HG03045 (cell line): ENCODE data around the gene RBM38.

Experiments
- ATAC-seq: cut with Tn5 transposase; IDR thresholded peaks from one replicate; pipeline ENCODE4 v1.9.1; 2021; ENCODE audit warnings: mild to moderate bottlenecking, moderate library complexity; ENCODE audit not compliant: unreplicated experiment

The RBM38 gene

DNA sequence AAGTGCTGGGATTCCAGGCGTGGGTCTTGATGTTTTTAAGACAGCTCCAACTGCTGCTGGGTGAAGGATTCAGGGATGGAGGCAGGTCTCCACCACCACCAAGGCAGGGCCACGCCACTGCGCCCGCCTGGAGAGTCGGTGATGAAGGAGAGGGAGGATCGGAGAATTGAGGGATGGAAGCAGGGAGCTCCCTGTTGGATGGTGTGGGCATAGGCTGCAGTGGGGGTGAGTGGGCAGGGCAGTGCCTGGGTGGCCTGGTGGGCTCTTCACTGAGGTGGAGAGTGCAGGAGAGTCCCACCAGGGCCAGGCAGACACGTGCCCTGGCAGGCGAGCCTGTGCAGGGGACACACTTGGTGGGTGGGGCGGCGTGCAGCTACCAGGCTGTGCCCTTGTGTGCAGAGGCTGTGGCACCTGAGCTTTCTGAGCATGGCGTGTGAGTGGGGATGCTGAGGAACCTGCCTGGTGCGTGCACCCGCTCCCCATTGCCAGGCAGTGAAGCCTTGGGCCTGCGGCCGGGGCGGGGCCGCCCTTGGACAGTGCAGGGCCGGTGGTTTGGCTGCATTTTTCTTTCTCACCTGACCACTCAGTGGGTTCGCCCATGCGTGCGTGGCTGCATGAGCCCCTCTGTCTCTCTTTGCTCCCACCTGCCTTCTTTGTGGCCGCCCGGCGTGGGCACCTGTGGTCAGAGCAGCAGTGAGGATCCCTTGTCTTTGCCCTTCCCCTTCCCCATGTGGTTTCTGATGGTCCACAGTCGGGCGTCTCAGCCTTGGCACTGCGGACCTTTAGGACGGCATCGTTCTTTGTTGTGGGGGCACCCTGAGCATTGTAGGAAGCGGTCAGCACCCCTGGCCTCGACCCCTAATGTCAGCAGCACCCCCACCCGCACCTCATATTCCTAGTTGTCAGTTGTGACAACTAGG, 11.3 kb downstream of the RBM38 start:
- no peak for ATAC-seq

- ATAC-seq = no peak
Measured at GRCh38 chr20:57403216-57403615, 12.0 kb downstream of the RBM38 start.

DNA sequence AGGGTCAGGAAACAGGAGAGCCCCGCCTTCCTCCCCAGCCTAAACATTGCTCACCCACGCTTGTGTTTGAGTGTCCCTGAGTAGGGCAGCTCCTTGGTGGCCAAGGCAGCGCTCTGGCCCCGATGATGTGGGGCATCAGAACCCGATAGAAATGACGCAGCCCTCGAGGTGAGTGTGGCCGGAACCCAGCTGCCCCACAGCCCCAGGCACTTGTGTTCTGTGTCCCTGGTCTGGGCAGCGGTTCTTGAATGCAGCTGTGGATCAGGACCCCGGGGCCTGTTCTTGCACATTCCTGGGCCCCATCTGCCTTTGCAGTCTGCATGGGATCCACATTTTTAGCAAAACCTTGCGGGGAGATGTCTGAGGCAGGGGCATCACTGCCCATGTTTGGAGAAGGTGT, 12.8 kb downstream of the RBM38 start:
- no peak for ATAC-seq

DNA sequence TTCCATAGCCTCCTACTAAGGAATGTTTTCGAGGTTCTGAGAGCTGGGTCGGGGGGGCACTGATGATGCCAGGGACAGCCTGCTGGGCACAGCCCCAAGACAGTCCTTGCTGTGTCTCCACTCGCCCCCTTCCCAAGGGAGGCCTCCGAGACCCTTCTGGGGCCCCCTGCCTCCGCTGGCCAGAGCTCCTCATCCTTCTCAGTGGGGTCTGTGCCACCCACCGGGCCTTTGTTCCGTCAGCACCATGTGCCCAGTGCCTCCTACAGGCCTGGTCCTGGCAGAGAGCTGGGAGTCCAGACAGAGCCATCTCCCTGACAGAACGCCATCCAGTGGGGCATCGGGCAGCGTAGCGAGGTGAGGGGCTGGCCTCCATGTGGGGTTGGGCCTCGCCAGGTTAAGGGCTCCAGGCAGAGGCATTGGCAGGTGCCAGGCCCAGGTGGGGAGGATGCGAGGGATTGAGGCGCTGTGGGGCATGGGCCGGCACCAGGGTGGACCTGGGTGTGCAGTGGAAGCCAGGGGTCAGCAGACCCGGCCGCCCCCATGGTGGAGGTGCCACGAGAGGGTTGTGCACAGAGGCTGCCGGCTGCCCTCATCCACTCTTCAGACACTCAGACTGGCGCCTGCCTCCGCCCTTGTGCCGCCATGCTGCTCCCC, 13.3 kb downstream of the RBM38 start:
- no peak for ATAC-seq

DNA sequence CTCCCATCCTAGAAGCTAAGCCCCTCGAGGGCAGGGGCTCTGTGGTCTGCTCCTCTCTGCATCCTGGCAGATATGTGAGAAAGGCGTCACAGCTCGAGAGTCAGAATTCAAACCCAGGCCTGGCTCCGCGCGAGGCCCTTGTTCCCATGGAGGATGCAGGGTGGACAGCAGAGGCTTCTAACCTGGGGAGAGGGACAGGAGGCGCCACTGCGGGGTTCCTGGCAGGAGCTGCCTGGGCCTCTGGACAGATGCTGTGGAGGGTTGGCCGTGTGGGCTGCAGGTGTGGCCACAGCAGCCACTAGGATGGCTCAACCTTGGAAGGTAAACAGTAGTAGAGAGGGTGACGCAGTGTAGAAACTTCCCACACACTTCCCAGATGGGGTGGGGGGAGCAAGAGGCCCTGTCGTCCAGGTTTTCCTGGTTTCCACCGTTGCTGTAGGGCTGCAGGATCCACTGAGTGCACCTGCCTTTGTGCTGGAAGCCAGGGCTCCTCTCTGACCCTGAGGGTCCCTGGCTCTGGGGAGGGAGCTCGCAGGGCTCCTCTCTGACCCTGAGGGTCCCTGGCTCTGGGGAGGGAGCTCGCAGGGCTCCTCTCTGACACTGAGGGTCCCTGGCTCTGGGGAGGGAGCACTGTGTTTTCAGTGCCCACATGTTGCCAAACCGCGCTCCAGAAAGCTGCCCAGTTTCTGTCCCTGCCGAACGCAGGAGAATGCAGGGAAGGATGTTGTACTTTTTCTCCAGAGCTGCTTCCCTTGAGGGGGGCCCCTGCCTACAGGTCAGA, 14.2 kb downstream of the RBM38 start:
- ATAC-seq = no peak

GRCh38 chr20:57407541-57407956, 16.4 kb downstream of the RBM38 start:
- no peak for ATAC-seq

GRCh38 chr20:57408131-57408530, 16.9 kb downstream of the RBM38 start:
- no peak for ATAC-seq

GRCh38 chr20:57408536-57409233, 17.5 kb downstream of the RBM38 start:
- ATAC-seq = no peak

GRCh38 chr20:57409316-57409671, 18.1 kb downstream of the RBM38 start:
- no peak for ATAC-seq

- ATAC-seq = no peak
Measured at GRCh38 chr20:57409672-57410397, 18.6 kb downstream of the RBM38 start.

- no peak for ATAC-seq
Measured at GRCh38 chr20:57410398-57410920, 19.3 kb downstream of the RBM38 start.

DNA sequence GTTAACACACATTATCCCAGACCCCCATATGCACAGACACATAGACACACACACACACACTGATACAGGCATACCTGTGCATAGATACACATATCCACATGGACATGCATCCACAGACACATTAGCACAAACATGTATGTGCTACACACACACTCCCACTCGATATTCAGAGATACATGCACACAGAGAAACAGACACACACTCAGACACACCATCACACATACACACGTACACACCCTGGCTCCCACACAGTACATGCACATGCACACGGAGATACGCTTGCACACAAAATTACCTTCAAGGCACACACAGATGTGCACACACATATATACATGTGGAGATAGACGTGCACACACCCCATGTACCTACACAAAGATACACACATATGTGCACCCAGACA, 19.7 kb downstream of the RBM38 start:
- ATAC-seq = no peak

DNA sequence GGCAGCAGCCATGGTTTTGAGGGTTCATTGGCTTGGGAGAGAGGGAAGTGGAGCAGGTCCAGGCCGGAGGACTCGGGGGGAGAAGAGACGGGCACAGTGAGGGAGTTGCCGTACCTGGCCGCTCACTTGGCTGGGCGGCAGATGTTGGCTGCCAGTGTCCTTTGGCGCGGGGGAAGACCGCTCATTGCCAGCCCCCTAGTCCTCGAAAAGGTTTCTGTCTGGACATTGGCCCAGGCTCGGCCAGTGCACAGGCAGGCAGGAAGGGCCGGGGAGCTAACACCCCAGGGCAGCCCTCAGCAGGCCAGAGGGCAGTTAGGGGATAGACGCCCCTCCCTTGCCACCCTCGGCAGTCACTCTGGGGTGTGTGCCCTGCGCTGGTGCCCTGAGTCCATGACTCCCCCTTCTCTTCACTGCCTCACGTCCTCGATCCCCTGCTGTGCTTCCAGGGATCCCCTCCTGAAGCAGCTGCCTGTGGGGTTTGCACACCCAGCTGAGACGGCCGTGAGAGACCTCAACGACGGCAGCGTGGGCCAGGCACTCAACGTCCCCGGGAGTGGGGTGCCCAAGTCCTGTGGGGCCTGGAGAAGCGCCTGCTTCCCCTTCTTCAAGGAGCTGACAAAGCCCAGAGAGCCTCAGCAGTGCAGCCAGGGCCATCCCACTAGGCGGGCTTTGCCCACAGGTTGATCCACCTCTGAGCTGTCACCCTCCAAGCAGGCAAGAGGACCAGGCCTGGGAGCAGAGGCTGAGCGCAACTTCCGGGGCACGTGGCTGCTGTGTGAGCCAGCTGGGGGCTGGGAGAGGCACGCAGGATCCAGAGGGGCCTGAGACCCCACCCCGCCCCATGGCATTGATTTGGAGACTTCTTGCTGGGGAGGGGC, 20.4 kb downstream of the RBM38 start:
- ATAC-seq = no peak

DNA sequence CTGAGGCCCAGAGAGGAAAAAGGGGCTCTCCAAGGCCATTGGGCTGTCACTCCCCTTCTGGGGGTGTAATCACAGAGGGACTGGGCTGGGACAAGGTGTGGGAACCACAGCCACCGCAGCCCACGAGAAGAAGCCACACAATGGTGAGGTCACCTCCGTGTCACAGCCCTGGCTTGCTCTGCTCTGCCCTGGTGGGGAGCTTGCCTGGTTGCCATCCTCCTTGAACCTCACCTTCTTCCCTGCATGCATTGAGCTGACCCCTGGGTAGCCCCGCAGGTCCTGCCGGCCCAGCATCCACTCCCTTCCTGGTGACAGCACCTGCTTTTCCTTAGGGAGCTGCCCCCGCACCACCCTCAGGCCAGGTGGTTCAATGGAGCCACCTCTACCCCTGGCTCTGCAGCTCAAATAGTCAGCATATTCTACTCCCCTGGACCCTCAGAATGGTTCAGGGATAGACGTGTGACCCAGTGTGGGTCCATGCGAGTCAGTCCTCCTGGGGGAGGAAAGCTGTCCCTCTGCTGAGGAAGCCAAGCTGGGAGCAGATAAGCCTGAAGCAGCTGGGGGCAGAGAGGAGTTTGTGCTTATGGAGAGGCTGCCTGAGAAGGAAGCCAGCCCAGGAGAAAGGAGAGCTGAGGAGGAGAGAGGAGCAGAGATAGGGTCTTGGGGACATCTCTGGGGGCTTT, 21.3 kb downstream of the RBM38 start:
- ATAC-seq = no peak

DNA sequence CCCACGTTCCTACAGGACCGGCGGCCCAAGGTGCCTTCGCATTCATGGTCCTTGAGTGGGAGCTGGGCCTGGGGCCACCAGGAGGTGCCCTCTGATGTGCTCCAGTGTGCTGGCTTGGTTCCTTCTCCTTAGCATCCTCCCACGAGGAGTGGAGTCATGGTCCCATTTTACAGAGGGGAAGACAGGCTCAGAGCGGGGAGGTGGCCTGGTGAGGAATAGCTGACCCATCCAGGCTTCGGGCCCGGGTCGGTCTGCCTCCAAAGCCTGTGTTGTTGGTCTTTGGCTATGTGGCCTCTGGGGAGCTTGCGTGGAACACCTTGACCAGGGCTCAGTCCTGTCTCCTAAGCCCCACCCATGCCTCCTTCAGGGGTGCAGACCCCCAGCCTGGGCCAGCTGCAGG, 22.8 kb downstream of the RBM38 start:
- ATAC-seq = no peak

DNA sequence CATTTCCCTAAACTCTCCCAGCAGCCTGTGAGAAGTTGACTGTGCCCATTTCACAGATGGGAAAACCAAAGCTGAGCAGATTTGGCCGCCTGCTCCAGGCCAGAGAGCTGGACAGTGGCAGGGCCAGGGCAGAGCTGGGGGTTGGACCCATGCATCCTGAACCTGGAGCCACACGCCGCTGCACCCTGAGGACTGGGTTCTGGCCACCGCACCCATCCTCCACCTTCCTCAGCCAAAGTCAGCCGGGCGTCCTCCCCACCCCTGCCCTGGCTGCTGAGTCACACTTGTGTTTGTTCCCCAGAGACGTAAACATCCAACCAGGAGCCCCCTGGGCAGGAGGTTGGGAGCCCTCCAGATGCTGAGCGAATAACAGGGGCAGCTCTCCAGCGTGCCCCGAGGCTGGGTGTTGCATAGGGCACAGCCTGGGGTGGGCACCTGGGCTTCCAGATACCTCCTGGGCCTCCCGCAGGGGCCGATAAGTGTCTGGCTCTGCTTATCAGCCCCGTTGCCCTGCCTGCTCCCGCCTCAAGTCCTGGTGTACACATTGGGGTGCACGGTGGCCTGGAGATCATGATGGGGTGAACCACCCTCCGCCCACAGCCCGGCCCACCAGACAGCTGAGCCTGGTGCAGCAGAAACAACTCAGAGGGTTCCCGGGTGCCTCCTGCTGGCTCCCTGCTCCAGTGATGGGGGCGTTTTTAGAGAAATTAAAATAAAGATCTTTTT, 23.8 kb downstream of the RBM38 start:
- no peak for ATAC-seq

DNA sequence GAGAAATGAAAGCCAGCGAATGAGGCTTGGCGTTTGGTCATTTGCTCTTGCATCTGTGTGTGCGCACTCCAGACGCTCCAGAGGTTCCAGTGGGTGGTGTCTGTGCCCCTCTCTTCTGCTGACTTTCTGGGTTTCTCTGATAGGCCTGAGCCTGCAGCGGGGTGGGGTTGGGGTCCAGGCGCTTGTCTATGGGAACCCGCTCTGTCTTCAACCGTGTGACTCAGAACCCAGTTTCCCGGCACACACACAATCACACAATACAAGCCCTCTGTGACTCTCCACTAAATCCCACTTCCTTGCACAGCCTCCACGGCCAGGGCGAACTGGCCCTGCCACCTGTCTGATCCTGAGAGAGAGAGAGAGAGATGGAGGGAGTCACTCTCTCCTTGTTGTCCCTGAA, 24.6 kb downstream of the RBM38 start:
- ATAC-seq = no peak
